Measurements from ENCODE around the gene RCSD1.

Gene RCSD1

GRCh38 chr1:167679714-167680113, 49.7 kb downstream of the RCSD1 start:
- WGBS: 94% methylated on average over 6 of the region's 6 CpGs
- no peak overlapping the region for H3K27ac ChIP-seq (ENCODE audit: low read length, poor library complexity, severe bottlenecking)

GRCh38 chr1:167681024-167681423, 51.0 kb downstream of the RCSD1 start:
- Histone ChIP-seq H3K27ac (ENCODE audit: low read length, poor library complexity, severe bottlenecking) (no peak overlapping the region), H3K27me3 (ENCODE audit: control insufficient read depth in 1 of 2, insufficient read depth in 1 of 2, low read length in 2 of 2) (peaks cover 0 to 5% of the 10 kb centered on the region in 2 experiments), H3K4ac (ENCODE audit: low read depth in 1 of 2, low read length in 2 of 2) (no peak overlapping the region), H3K23ac (ENCODE audit: low read length in 2 of 2) (no peak overlapping the region), H3K79me1 (replicated peaks; ENCODE audit: low read length, poor library complexity, severe bottlenecking) (no peaks in the 10 kb centered on the region), H2AFZ (ENCODE audit: low read depth, low read length) (no peak overlapping the region), H3K4me1 (ENCODE audit: control insufficient read depth, insufficient read depth, low read depth, low read length) (peaks cover 7% of the 10 kb centered on the region), H2BK12ac (ENCODE audit: low read length in 2 of 2) (no peak overlapping the region), H4K91ac (ENCODE audit: low read length) (no peak overlapping the region), H3K4me2 (ENCODE audit: low read length, poor library complexity, severe bottlenecking) (no peak overlapping the region), H3K9ac (ENCODE audit: low read length) (no peak overlapping the region), H3K36me3 (ENCODE audit: control insufficient read depth in 1 of 2, insufficient read depth in 2 of 2, low read depth in 1 of 2, low read length in 2 of 2) (no peaks in the 10 kb centered on the region), H2BK5ac (ENCODE audit: low read depth, low read length, poor library complexity, severe bottlenecking) (no peak overlapping the region), H3K14ac (ENCODE audit: low read length in 2 of 2) (no peak overlapping the region), H2AK5ac (ENCODE audit: low read length, severe bottlenecking) (no peak overlapping the region), H3K18ac (ENCODE audit: low read depth in 1 of 2, low read length in 2 of 2) (no peak overlapping the region), H3K9me3 (ENCODE audit: control insufficient read depth, low read length) (no peaks in the 10 kb centered on the region), H2BK15ac (ENCODE audit: low read depth, poor library complexity, severe bottlenecking) (no peak overlapping the region), H2BK120ac (ENCODE audit: low read depth, low read length) (no peak overlapping the region), H4K8ac (ENCODE audit: low read length) (no peak overlapping the region), H3K4me3 (ENCODE audit: insufficient read depth in 1 of 2, low read depth in 1 of 2, low read length in 2 of 2) (no peak overlapping the region)
- no peak for DNase-seq
- 15% methylated on average over 2 of the region's 3 CpGs for WGBS

More at GRCh38 chr1:167679714-167680113, 49.7 kb downstream of the RCSD1 start:
- Histone ChIP-seq H3K79me1 (replicated peaks; ENCODE audit: low read length, poor library complexity, severe bottlenecking) (no peaks in the 10 kb centered on the region), H4K8ac (ENCODE audit: low read length) (no peak overlapping the region), H3K4ac (ENCODE audit: low read depth in 1 of 2, low read length in 2 of 2) (no peak overlapping the region), H2BK120ac (ENCODE audit: low read depth, low read length) (no peak overlapping the region), H2BK12ac (ENCODE audit: low read length in 2 of 2) (no peak overlapping the region), H2BK5ac (ENCODE audit: low read depth, low read length, poor library complexity, severe bottlenecking) (no peak overlapping the region), H2AFZ (ENCODE audit: low read depth, low read length) (no peak overlapping the region), H3K36me3 (ENCODE audit: control insufficient read depth in 1 of 2, insufficient read depth in 2 of 2, low read depth in 1 of 2, low read length in 2 of 2) (no peaks in the 10 kb centered on the region), H3K23ac (ENCODE audit: low read length in 2 of 2) (no peak overlapping the region), H3K9ac (ENCODE audit: low read length) (no peak overlapping the region), H3K14ac (ENCODE audit: low read length in 2 of 2) (no peak overlapping the region), H3K4me1 (ENCODE audit: control insufficient read depth, insufficient read depth, low read depth, low read length) (peaks cover 7% of the 10 kb centered on the region), H3K9me3 (ENCODE audit: control insufficient read depth, low read length) (no peaks in the 10 kb centered on the region), H2AK5ac (ENCODE audit: low read length, severe bottlenecking) (no peak overlapping the region), H3K4me3 (ENCODE audit: insufficient read depth in 1 of 2, low read depth in 1 of 2, low read length in 2 of 2) (no peak overlapping the region), H2BK15ac (ENCODE audit: low read depth, poor library complexity, severe bottlenecking) (no peak overlapping the region), H3K4me2 (ENCODE audit: low read length, poor library complexity, severe bottlenecking) (no peak overlapping the region), H4K91ac (ENCODE audit: low read length) (no peak overlapping the region), H3K18ac (ENCODE audit: low read depth in 1 of 2, low read length in 2 of 2) (no peak overlapping the region), H3K27me3 (ENCODE audit: control insufficient read depth in 1 of 2, insufficient read depth in 1 of 2, low read length in 2 of 2) (peaks cover 0 to 5% of the 10 kb centered on the region in 2 experiments)
- no peak for DNase-seq

GRCh38 chr1:167681451-167682098, 51.5 kb downstream of the RCSD1 start:
- no peak overlapping the region for H3K14ac ChIP-seq (ENCODE audit: low read length in 2 of 2)
- H3K9ac ChIP-seq (ENCODE audit: low read length): no peak overlapping the region
- H3K27ac ChIP-seq (ENCODE audit: low read length, poor library complexity, severe bottlenecking): no peak overlapping the region
- H3K4me2 ChIP-seq (ENCODE audit: low read length, poor library complexity, severe bottlenecking): no peak overlapping the region
- H3K79me1 ChIP-seq (replicated peaks; ENCODE audit: low read length, poor library complexity, severe bottlenecking): no peaks in the 10 kb centered on the region
- no peak overlapping the region for H4K8ac ChIP-seq (ENCODE audit: low read length)
- H3K4me3 ChIP-seq (ENCODE audit: insufficient read depth in 1 of 2, low read depth in 1 of 2, low read length in 2 of 2): no peak overlapping the region
- no peaks in the 10 kb centered on the region for H3K9me3 ChIP-seq (ENCODE audit: control insufficient read depth, low read length)
- H3K4ac ChIP-seq (ENCODE audit: low read depth in 1 of 2, low read length in 2 of 2): no peak overlapping the region
- H2AK5ac ChIP-seq (ENCODE audit: low read length, severe bottlenecking): no peak overlapping the region
- H3K27me3 ChIP-seq (ENCODE audit: control insufficient read depth in 1 of 2, insufficient read depth in 1 of 2, low read length in 2 of 2): peaks cover 0 to 3% of the 10 kb centered on the region in 2 experiments
- no peak for DNase-seq
- no peak overlapping the region for H3K23ac ChIP-seq (ENCODE audit: low read length in 2 of 2)
- H2BK5ac ChIP-seq (ENCODE audit: low read depth, low read length, poor library complexity, severe bottlenecking): no peak overlapping the region
- peaks cover 7% of the 10 kb centered on the region for H3K4me1 ChIP-seq (ENCODE audit: control insufficient read depth, insufficient read depth, low read depth, low read length)
- no peaks in the 10 kb centered on the region for H3K36me3 ChIP-seq (ENCODE audit: control insufficient read depth in 1 of 2, insufficient read depth in 2 of 2, low read depth in 1 of 2, low read length in 2 of 2)
- H3K18ac ChIP-seq (ENCODE audit: low read depth in 1 of 2, low read length in 2 of 2): no peak overlapping the region
- H2AFZ ChIP-seq (ENCODE audit: low read depth, low read length): no peak overlapping the region
- no peak overlapping the region for H4K91ac ChIP-seq (ENCODE audit: low read length)
- WGBS: 71% methylated on average over 4 of the region's 5 CpGs
- no peak overlapping the region for H2BK120ac ChIP-seq (ENCODE audit: low read depth, low read length)
- no peak overlapping the region for H2BK15ac ChIP-seq (ENCODE audit: low read depth, poor library complexity, severe bottlenecking)
- H2BK12ac ChIP-seq (ENCODE audit: low read length in 2 of 2): no peak overlapping the region

DNA sequence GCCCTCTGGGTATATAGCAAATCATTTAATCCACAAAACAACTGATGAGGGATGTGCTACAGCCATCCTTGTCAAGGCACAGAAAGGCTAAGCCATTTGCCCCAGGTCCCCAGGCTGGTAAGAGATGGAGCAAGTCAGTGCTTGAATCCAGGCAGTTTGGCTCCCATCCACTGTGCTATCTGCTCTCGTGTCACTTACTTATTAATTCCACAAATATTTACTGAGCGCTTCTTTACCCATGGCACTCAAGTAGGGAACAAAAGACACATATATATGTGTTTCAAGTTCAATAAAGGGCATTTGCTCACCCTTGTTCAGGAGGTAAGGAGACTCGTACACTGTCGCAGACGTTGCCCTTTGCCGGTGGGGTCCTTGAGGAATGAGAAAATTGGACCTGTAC, 53.2 kb downstream of the RCSD1 start:
- Histone ChIP-seq H2BK120ac (ENCODE audit: low read depth, low read length) (no peak overlapping the region), H3K36me3 (ENCODE audit: control insufficient read depth in 1 of 2, insufficient read depth in 2 of 2, low read depth in 1 of 2, low read length in 2 of 2) (no peaks in the 10 kb centered on the region), H3K79me1 (replicated peaks; ENCODE audit: low read length, poor library complexity, severe bottlenecking) (no peaks in the 10 kb centered on the region), H3K4ac (ENCODE audit: low read depth in 1 of 2, low read length in 2 of 2) (no peak overlapping the region), H3K9ac (ENCODE audit: low read length) (no peak overlapping the region), H4K8ac (ENCODE audit: low read length) (no peak overlapping the region), H2AFZ (ENCODE audit: low read depth, low read length) (no peak overlapping the region), H2BK15ac (ENCODE audit: low read depth, poor library complexity, severe bottlenecking) (no peak overlapping the region), H2BK5ac (ENCODE audit: low read depth, low read length, poor library complexity, severe bottlenecking) (no peak overlapping the region), H3K4me3 (ENCODE audit: insufficient read depth in 1 of 2, low read depth in 1 of 2, low read length in 2 of 2) (no peak overlapping the region), H3K9me3 (ENCODE audit: control insufficient read depth, low read length) (no peaks in the 10 kb centered on the region), H2AK5ac (ENCODE audit: low read length, severe bottlenecking) (no peak overlapping the region), H3K23ac (ENCODE audit: low read length in 2 of 2) (no peak overlapping the region), H3K27me3 (ENCODE audit: control insufficient read depth in 1 of 2, insufficient read depth in 1 of 2, low read length in 2 of 2) (no peaks in the 10 kb centered on the region), H3K4me1 (ENCODE audit: control insufficient read depth, insufficient read depth, low read depth, low read length) (peaks cover 7% of the 10 kb centered on the region), H3K4me2 (ENCODE audit: low read length, poor library complexity, severe bottlenecking) (no peak overlapping the region), H4K91ac (ENCODE audit: low read length) (no peak overlapping the region), H3K14ac (ENCODE audit: low read length in 2 of 2) (no peak overlapping the region), H2BK12ac (ENCODE audit: low read length in 2 of 2) (no peak overlapping the region), H3K27ac (ENCODE audit: low read length, poor library complexity, severe bottlenecking) (no peak overlapping the region), H3K18ac (ENCODE audit: low read depth in 1 of 2, low read length in 2 of 2) (no peak overlapping the region)
- no peak for DNase-seq
- WGBS: over 99% methylated on average over 6 of the region's 6 CpGs

All from mesenchymal stem cell (in vitro differentiated cells and primary cell).